Measurements from ENCODE around the gene MTX2.
"Not testable (repeated sequence)": the region's sequence is repeated elsewhere in the genome, so short reads cannot be mapped to it uniquely, and the experiment has no call there.

Gene MTX2

DNA sequence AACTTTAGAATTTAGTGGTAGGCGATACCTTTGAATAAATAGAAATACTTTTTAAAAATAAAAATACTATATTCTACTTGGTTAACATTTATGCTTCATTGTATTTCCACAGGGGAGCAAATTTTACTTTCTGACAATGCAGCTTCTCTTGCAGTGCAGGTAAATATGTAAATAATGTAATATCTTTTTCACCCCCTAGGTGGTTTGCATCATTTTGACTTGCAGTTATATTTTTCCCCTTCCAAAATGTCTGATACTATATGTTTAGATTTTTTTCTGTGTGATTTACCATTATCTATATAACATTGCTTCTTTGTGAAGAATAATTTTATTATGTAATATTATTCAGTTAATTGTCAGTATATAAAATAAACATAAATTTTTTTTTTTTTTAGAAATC, 28.5 kb downstream of the MTX2 start:
- H3K4me1 ChIP-seq: peaks cover 14% of the 10 kb centered on the region
- H3K36me3 ChIP-seq (replicated peaks): no peaks in the 10 kb centered on the region
- DNase-seq (ENCODE audit: low spot score in 2 of 2): no peak
- no peaks in the 10 kb centered on the region for H3K27me3 ChIP-seq (ENCODE audit: low read depth)
- no peak overlapping the region for H3K4me3 ChIP-seq
- in situ Hi-C loops (cut with MboI; ENCODE audit: low sequenced_read_pairs): no loop called here
- no peaks in the 10 kb centered on the region for H3K9me3 ChIP-seq

DNA sequence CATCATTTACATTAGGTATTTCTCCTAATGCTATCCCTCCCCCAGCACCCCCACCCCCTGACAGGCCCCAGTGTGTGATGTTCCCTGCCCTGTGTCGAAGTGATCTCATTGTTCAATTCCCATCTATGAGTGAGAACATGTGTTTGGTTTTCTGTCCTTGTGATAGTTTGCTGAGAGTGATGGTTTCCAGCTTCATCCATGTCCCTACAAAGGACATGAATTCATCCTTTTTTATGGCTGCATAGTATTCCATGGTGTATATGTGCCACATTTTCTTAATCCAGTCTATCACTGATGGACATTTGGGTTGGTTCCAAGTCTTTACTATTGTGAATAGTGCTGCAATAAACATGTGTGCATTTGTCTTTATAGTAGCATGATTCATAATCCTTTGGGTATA, 36.8 kb downstream of the MTX2 start:
- H3K36me3 ChIP-seq (replicated peaks); H3K4me3 ChIP-seq; in situ Hi-C loops (cut with MboI; ENCODE audit: low sequenced_read_pairs); H3K27me3 ChIP-seq (ENCODE audit: low read depth); H3K9me3 ChIP-seq; DNase-seq (ENCODE audit: low spot score in 2 of 2); H3K4me1 ChIP-seq: not testable (repeated sequence)

DNA sequence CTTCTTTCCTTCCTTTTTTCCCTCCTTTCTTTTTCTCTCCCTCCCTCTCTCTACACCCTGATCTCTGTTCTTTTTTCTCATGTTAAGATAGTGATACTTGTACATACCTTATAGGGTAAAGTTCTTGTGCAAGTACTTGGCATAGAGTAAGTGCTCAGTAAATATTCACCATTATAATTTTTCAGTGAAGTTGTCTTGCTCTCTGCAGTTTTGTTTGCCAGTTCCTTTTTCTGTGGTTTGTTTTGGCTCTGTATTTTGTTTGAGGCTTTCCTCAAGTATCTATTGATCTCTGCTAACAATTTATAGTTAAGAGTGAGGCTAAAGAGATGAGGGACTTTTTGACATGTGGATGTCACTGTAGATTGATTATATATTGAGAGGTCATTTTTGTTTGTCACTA, 48.0 kb downstream of the MTX2 start:
- H3K27me3 ChIP-seq (ENCODE audit: low read depth): no peaks in the 10 kb centered on the region
- no peaks in the 10 kb centered on the region for H3K9me3 ChIP-seq
- H3K36me3 ChIP-seq (replicated peaks): no peaks in the 10 kb centered on the region
- no peak for DNase-seq (ENCODE audit: low spot score in 2 of 2)
- peaks cover 7% of the 10 kb centered on the region for H3K4me1 ChIP-seq
- in situ Hi-C loops (cut with MboI; ENCODE audit: low sequenced_read_pairs): no loop called here
- no peak overlapping the region for H3K4me3 ChIP-seq

DNA sequence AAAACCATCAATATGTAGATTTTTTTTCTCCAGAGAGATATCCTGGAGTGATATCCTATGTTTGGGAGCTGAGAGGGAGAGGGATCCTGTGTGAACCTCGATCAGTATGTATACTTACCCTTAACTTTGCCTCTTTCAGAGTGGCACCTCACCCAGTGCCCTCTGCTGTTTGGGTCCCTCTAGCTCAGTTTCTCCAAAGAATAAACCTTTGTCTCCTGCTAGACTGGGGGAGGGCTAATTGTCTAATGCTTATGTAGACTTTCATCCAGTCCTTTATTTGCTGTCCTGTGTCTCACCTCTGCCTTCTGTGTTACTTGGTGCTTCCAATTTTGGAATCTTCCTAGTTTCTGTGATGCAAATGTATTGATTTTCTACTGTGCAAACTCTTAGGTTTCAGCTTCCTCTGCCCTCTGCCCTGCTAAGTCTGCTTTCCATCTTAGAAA, 48.4 kb downstream of the MTX2 start:
- Histone ChIP-seq H3K9me3 (no peaks in the 10 kb centered on the region), H3K27me3 (ENCODE audit: low read depth) (no peaks in the 10 kb centered on the region), H3K36me3 (replicated peaks) (no peaks in the 10 kb centered on the region), H3K4me3 (no peak overlapping the region), H3K4me1 (peaks cover 7% of the 10 kb centered on the region)
- in situ Hi-C loops (cut with MboI; ENCODE audit: low sequenced_read_pairs): no loop called here
- no peak for DNase-seq (ENCODE audit: low spot score in 2 of 2)

DNA sequence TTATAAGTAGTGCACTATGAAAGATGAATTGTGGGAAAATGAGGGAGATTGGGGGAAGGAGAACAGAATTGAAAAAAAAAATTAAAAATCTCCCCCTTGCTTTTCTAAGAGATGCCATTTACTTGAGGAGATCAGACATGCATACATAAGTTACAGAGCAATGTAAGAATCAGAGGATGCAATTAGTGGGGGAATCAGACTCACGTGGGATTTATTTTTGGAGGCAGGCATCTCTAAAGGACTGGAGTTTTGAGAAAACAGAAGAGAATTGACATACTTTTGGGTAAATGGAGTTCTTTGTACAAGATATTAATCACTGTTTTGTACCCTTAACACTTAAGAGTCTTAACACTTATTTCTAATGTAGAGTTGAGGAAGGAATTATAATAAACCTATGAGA, 52.7 kb downstream of the MTX2 start:
- Histone ChIP-seq H3K4me1 (peaks cover 14% of the 10 kb centered on the region), H3K36me3 (replicated peaks) (no peaks in the 10 kb centered on the region), H3K27me3 (ENCODE audit: low read depth) (no peaks in the 10 kb centered on the region), H3K9me3 (no peaks in the 10 kb centered on the region), H3K4me3 (no peak overlapping the region)
- in situ Hi-C loops (cut with MboI; ENCODE audit: low sequenced_read_pairs): no loop called here
- no peak for DNase-seq (ENCODE audit: low spot score in 2 of 2)

DNA sequence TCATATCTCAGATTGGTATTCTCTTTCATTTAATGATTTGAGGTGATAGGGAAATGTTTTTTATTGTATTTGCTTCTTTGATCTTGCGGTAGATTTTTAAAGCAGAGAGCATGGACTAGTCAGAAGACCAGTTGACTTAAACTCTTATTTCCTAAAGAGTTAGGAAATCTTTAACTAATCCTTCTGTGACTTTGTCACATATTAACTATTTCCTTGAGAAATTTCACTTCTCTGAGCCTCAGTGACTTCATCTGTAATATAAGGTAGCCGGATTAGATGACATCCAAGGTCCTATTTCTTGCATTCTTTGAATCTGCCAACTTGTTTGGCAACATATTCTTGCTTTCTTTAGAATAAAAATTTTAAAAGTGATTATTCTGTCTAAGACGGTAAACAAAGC, 55.6 kb downstream of the MTX2 start:
- Histone ChIP-seq H3K9me3 (no peaks in the 10 kb centered on the region), H3K36me3 (replicated peaks) (no peaks in the 10 kb centered on the region), H3K4me3 (no peak overlapping the region), H3K4me1 (peaks cover 7% of the 10 kb centered on the region; the same call in 1 of the 2 replicates), H3K27me3 (ENCODE audit: low read depth) (no peaks in the 10 kb centered on the region)
- no peak for DNase-seq (ENCODE audit: low spot score in 2 of 2)
- in situ Hi-C loops (cut with MboI; ENCODE audit: low sequenced_read_pairs): no loop called here

DNA sequence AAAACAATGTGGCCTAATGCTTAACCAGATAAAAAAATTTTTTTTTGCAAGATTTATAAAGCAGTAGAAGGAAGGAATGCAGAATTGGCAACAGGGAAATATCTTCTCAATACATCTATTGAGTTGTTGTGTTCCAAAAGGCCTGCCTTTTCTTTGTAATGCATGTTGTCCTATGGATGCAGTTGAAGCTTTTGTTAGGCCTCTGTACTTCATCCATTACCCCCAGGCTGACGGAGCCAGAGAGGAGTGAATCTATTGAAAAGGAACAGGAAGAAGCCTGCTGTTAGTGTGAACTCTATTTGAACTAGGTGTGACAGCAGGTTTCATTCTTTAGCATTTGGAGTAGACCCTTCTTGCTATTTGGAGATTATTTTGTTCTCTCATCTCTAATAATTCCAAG, 56.5 kb downstream of the MTX2 start:
- DNase-seq (ENCODE audit: low spot score in 2 of 2): peak; percentile 65 to 84

DNA sequence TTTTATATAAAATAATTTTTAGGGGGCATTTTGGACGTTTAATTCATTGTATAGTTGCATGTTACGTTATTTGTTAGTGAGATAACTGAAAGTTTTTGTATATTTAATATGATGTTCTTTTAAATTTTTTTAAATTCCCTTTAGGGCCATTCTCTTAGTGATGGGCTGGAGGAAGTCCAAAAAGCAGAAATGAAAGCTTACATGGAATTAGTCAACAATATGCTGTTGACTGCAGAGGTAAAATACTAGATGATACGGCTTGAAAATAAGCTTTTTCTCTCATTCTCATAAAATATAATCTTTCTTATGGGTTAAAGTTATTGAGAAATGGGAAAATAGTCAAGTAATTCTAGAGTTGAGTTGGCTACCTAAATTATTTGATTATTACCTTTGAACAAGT, 58.9 kb downstream of the MTX2 start:
- Histone ChIP-seq H3K4me1 (peaks cover 18% of the 10 kb centered on the region), H3K27me3 (ENCODE audit: low read depth) (no peaks in the 10 kb centered on the region), H3K4me3 (no peak overlapping the region), H3K36me3 (replicated peaks) (no peaks in the 10 kb centered on the region), H3K9me3 (no peaks in the 10 kb centered on the region)
- in situ Hi-C loops (cut with MboI; ENCODE audit: low sequenced_read_pairs): no loop called here
- no peak for DNase-seq (ENCODE audit: low spot score in 2 of 2)

More for the DNA sequence above, 56.5 kb downstream of the MTX2 start:
- Histone ChIP-seq H3K9me3 (no peaks in the 10 kb centered on the region), H3K4me1 (peaks cover 7% of the 10 kb centered on the region; the same call in 1 of the 2 replicates), H3K4me3 (no peak overlapping the region), H3K27me3 (ENCODE audit: low read depth) (no peaks in the 10 kb centered on the region), H3K36me3 (replicated peaks) (no peaks in the 10 kb centered on the region)
- in situ Hi-C loops (cut with MboI; ENCODE audit: low sequenced_read_pairs): no loop called here

DNA sequence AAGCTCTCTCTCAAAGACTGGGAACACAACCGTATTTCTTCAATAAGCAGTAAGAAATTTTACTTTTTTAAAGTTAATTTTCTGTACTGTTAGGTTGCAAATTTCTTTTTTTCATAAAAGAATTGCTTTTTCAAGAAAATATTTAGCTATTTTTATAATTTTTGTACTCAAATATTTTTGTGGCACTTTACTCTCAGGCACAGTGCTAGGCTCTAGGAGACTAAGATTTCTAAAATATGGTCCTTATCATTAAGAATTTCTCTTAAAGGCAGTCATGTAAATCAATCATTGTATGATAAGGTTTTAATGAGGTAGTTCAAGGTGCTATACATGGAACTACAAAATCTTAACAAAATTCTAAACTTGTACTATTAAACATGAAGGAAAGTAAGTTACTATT, 61.4 kb downstream of the MTX2 start:
- DNase-seq (ENCODE audit: low spot score in 2 of 2): no peak
- H3K9me3 ChIP-seq: no peaks in the 10 kb centered on the region
- no peaks in the 10 kb centered on the region for H3K27me3 ChIP-seq (ENCODE audit: low read depth)
- in situ Hi-C loops (cut with MboI; ENCODE audit: low sequenced_read_pairs): no loop called here
- no peaks in the 10 kb centered on the region for H3K36me3 ChIP-seq (replicated peaks)
- peaks cover 15% of the 10 kb centered on the region for H3K4me1 ChIP-seq
- no peak overlapping the region for H3K4me3 ChIP-seq

DNA sequence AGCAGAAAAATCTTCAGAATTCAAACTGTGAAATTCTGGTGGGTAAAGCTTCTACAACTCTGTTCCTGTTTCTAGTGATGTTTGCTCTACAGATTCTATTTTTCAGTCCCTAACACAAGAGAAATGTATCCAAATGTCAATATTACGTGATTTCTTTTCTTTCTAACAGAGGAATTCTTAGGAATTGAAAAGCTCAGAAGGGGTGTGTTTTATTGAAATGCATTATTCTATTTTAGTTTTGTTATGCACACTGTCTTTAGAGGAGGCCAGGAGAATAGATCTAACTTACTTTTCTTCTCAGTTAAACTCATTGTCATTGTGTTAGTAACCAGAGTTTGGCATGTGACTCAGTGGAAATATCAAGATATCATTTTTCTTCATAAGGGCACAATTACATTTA, 62.4 kb downstream of the MTX2 start:
- H3K36me3 ChIP-seq (replicated peaks): no peaks in the 10 kb centered on the region
- H3K27me3 ChIP-seq (ENCODE audit: low read depth): no peaks in the 10 kb centered on the region
- no peak overlapping the region for H3K4me3 ChIP-seq
- peaks cover 11% of the 10 kb centered on the region for H3K4me1 ChIP-seq
- H3K9me3 ChIP-seq: no peaks in the 10 kb centered on the region
- in situ Hi-C loops (cut with MboI; ENCODE audit: low sequenced_read_pairs): no loop called here
- peak in 1 of 2 experiments; percentile 75 for DNase-seq (ENCODE audit: low spot score in 2 of 2)

DNA sequence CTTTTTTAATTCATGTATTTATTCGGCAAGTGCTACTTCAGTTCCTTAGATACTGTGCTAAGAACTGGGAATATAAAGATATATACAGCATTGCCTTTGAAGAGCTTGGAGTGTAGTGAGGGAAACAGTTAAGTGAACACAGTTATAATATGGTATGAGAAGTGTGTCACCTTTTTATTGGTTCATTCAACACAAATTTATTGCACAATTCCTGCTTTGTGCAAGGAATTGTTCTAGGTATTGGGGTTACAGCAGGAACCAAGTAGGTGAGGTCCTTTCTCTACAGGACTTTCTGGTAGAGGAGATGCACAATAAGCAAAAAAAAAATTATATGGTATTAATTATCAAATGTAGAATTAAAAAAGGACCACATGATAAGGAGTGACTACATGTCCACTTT, 65.5 kb downstream of the MTX2 start:
- no peaks in the 10 kb centered on the region for H3K9me3 ChIP-seq
- in situ Hi-C loops (cut with MboI; ENCODE audit: low sequenced_read_pairs): no loop called here
- H3K36me3 ChIP-seq (replicated peaks): no peaks in the 10 kb centered on the region; the same call in 1 of the 2 replicates
- H3K4me3 ChIP-seq: no peak overlapping the region
- H3K27me3 ChIP-seq (ENCODE audit: low read depth): no peaks in the 10 kb centered on the region
- peaks cover 11% of the 10 kb centered on the region for H3K4me1 ChIP-seq
- no peak for DNase-seq (ENCODE audit: low spot score in 2 of 2)

DNA sequence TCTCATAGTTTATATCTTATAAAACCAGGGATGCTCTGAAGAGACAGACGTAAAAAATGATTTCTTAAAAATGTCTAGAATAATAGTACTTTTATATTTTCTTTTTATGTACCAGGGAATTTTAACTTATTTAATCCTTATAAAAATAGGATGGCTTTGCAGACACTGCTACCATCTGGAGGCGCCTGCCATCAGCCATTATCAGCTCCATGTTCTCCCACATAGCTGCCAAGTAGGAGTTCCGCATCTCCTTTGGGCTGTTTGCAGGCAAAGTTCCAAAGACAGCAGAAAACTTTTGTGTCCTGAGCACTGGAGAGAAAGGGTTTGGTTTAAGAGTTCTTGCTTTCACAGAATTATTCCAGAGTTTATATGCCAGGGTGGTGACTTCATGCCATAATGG, 69.2 kb downstream of the MTX2 start:
- no peak for DNase-seq (ENCODE audit: low spot score in 2 of 2)
- no peaks in the 10 kb centered on the region; the same call in 1 of the 2 replicates for H3K36me3 ChIP-seq (replicated peaks)
- no peak overlapping the region for H3K4me3 ChIP-seq
- no peaks in the 10 kb centered on the region for H3K4me1 ChIP-seq
- in situ Hi-C loops (cut with MboI; ENCODE audit: low sequenced_read_pairs): no loop called here
- no peaks in the 10 kb centered on the region for H3K27me3 ChIP-seq (ENCODE audit: low read depth)
- H3K9me3 ChIP-seq: no peaks in the 10 kb centered on the region

DNA sequence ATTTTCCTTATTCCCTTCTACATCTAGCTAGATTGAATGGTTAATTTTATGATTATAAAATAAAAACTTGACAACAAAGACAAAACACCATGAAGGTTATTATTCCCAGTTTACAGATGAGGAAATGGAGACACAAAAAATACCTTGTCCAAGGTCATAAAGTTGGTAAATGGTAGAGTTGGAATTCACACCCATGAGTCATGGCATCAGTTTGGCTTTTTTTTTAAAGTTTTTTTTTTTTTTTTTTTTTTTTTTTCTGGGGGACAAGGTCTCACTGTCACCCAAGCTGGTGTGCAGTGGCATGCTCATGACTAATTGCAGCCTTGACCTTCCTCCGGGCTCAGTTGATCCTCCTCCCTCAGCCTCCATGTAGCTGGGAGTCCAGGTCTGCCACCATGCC, 70.0 kb downstream of the MTX2 start:
- H3K27me3 ChIP-seq (ENCODE audit: low read depth): no peaks in the 10 kb centered on the region
- no peaks in the 10 kb centered on the region for H3K9me3 ChIP-seq
- H3K36me3 ChIP-seq (replicated peaks): no peaks in the 10 kb centered on the region; the same call in 1 of the 2 replicates
- no peaks in the 10 kb centered on the region for H3K4me1 ChIP-seq
- no peak for DNase-seq (ENCODE audit: low spot score in 2 of 2)
- in situ Hi-C loops (cut with MboI; ENCODE audit: low sequenced_read_pairs): no loop called here
- no peak overlapping the region for H3K4me3 ChIP-seq

DNA sequence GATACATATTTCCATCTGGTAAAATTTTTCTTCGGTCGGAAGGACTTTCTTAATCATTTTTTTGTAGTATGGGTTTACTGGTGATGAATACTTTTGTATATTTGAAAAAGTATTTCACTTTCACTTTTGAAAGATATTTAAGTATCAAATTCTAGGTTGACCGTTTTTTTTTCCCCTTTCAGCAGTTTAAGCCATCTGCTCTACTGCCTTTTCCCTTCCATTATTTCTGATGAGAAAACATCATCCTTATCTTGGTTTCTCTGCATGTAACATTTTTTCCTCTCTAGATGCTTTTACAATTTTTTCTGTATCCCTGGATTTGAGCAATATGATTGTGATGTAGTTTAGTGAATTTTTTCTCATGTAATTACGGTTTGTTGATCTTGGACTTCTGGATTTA, 87.0 kb downstream of the MTX2 start:
- in situ Hi-C loops (cut with MboI; ENCODE audit: low sequenced_read_pairs): no loop called here
- no peaks in the 10 kb centered on the region for H3K36me3 ChIP-seq (replicated peaks)
- no peaks in the 10 kb centered on the region for H3K9me3 ChIP-seq
- DNase-seq (ENCODE audit: low spot score in 2 of 2): no peak
- no peaks in the 10 kb centered on the region for H3K4me1 ChIP-seq
- H3K27me3 ChIP-seq (ENCODE audit: low read depth): no peaks in the 10 kb centered on the region
- no peak overlapping the region for H3K4me3 ChIP-seq

DNA sequence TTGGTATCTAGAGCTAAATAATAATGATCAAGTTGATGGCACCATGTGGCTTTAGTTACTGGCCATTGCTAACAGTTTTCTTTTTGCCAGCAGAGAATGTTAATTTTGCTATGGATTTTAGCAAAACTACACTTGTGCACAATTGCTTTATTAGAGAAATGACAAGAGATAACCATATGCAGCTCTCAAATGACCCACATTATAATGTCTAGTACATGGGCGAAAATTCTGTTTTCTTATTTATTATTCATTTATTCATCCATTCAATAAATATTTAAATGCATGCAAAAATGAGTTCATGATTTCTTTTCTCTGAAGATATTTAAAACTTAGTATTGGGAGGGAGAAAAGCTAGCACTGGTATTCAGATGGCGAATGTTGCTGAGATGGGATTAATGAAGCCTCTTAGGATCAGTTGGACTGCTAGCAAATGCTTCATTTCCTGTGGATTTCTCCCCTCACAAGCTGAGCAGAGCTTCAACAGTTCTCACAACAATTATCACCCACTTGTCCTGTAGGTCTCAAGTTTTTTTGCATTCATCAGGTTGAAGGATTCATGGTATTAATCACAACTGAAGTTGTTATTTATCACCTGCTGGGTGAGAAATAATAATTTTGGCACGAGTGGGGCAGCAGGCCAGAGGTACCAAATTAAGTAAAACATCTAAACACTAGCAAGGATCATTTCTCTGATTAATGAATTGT, 95.2 kb downstream of the MTX2 start:
- Histone ChIP-seq H3K27me3 (ENCODE audit: low read depth) (no peaks in the 10 kb centered on the region), H3K9me3 (no peaks in the 10 kb centered on the region), H3K4me3 (no peak overlapping the region), H3K36me3 (replicated peaks) (no peaks in the 10 kb centered on the region), H3K4me1 (no peaks in the 10 kb centered on the region)
- in situ Hi-C loops (cut with MboI; ENCODE audit: low sequenced_read_pairs): no loop called here
- DNase-seq (ENCODE audit: low spot score in 2 of 2): no peak

Data from HAP-1 (cell line).